Measurements from ENCODE around the gene FHIT.

- no peak for TF ChIP-seq CTCF (IDR thresholded peaks at IDR 0.05; ENCODE audit: low read depth, low read length, poor library complexity, severe bottlenecking)
- TF ChIP-seq EZH2phosphoT487 (IDR thresholded peaks at IDR 0.05; ENCODE audit: borderline replicate concordance, low read length): no peak
Measured at GRCh38 chr3:60399861-60400845, 851.1 kb downstream of the FHIT start.
